Keratinocyte (primary cell): ENCODE data around the gene USE1. TPM values are rescaled to one million over a fixed set of nuclear protein-coding genes. Genes with fewer than 3 reads are reported as not detected.

Source experiments
- DNase-seq: peaks from one replicate; pipeline ENCODE4 v3.0.0-alpha.2; 2011; ENCODE audit warnings: low read depth, missing footprints, low spot score
- FAIRE-seq: peaks from 2 replicates; lab custom pipeline; 2011; peaks lifted over from hg19 to GRCh38; lab: Jason Lieb, UNC
- H2AFZ ChIP-seq: 2 replicates; pipeline ENCODE4 v1.6.0; 2012; ENCODE audit warnings: low read length, control low read depth, inconsistent platforms; ENCODE audit not compliant: control insufficient read depth
- H3K27ac ChIP-seq: 2 replicates; pipeline ENCODE4 v1.5.1; 2011; ENCODE audit warnings: low read length; ENCODE audit not compliant: control insufficient read depth, insufficient read depth
- H3K27me3 ChIP-seq: 3 replicates; pipeline ENCODE4 v1.6.0; 2011; ENCODE audit warnings: low read length; ENCODE audit not compliant: control insufficient read depth, insufficient read depth; ENCODE audit errors: extremely low read depth
- H3K36me3 ChIP-seq, 2 experiments: 2 replicates in 1 of 2; 3 replicates in 1 of 2; pipeline ENCODE4 v1.5.1; 2011; ENCODE audit warnings: low read length in 2 of 2, mild to moderate bottlenecking in 1 of 2; ENCODE audit not compliant: control insufficient read depth in 2 of 2, insufficient read depth in 2 of 2; ENCODE audit errors: extremely low read depth in 1 of 2
- H3K4me1 ChIP-seq: 3 replicates; pipeline ENCODE4 v1.5.1; 2011; ENCODE audit warnings: low read length; ENCODE audit not compliant: control insufficient read depth, insufficient read depth; ENCODE audit errors: extremely low read depth
- H3K4me2 ChIP-seq: 3 replicates; pipeline ENCODE4 v1.6.0; 2011; ENCODE audit warnings: low read depth, low read length; ENCODE audit not compliant: control insufficient read depth, insufficient read depth; ENCODE audit errors: extremely low read depth
- H3K4me3 ChIP-seq, 3 experiments: fragments of 200-600 bp in 1 of 3; sonication (generic) in 1 of 3; 2 replicates in 2 of 3; 3 replicates in 1 of 3; pipeline ENCODE4 v1.5.1; 2011 to 2016; ENCODE audit warnings: low read length in 3 of 3, mild to moderate bottlenecking in 3 of 3, control low read depth in 2 of 3, inconsistent platforms in 1 of 3, low read depth in 1 of 3, mixed read lengths in 1 of 3, mixed run types in 1 of 3, moderate library complexity in 1 of 3; ENCODE audit not compliant: control insufficient read depth in 2 of 3, insufficient read depth in 2 of 3; ENCODE audit errors: extremely low read depth in 1 of 3
- H3K79me2 ChIP-seq: 2 replicates; pipeline ENCODE4 v1.6.0; 2012; ENCODE audit warnings: low read length; ENCODE audit not compliant: control insufficient read depth, insufficient read depth
- H3K9ac ChIP-seq: 3 replicates; pipeline ENCODE4 v1.6.0; 2011; ENCODE audit warnings: low read length; ENCODE audit not compliant: control insufficient read depth, insufficient read depth; ENCODE audit errors: extremely low read depth
- H3K9me1 ChIP-seq: 3 replicates; pipeline ENCODE4 v1.6.0; 2011; ENCODE audit warnings: low read length; ENCODE audit not compliant: control insufficient read depth, insufficient read depth; ENCODE audit errors: extremely low read depth
- H3K9me3 ChIP-seq: 2 replicates; pipeline ENCODE4 v1.5.1; 2012; ENCODE audit warnings: low read depth, low read length; ENCODE audit not compliant: control insufficient read depth
- H4K20me1 ChIP-seq: 3 replicates; pipeline ENCODE4 v1.6.0; 2011; ENCODE audit warnings: low read length; ENCODE audit not compliant: control insufficient read depth, insufficient read depth; ENCODE audit errors: extremely low read depth
- EZH2 ChIP-seq: IDR thresholded peaks from one replicate; pipeline ENCODE4 v1.6.1; 2012; ENCODE audit warnings: inconsistent platforms, mild to moderate bottlenecking, low read length, moderate library complexity
- dilution Hi-C: fragments of 300-500 bp; cut with MboI; formaldehyde crosslinking; loops from one replicate; pipeline ENCODE4 v1.7.0; 2020; ENCODE audit warnings: low sequenced_read_pairs; ENCODE audit not compliant: extremely low pct_ligation_motif_present
- polyA plus RNA-seq, 5 experiments: library from polyadenylated mRNA; depleted of rRNA in 3 of 5; stranded (reverse) in 3 of 5; stranded (forward) in 1 of 5; unstranded in 1 of 5; fragments of >200 nt; gene quantifications; 1 replicate in 1 of 5; 2 replicates in 3 of 5; 3 replicates in 1 of 5; pipeline versions ENCODE4 v1.2.1 to v1.2.3, GENCODE V29; 2011 to 2012; ENCODE audit warnings: missing spikeins in 2 of 5, low read depth in 1 of 5, low replicate concordance in 1 of 5
- TF ChIP-seq, protein P1 (sequence below), 3 experiments: IDR thresholded peaks in 1 of 3; conservative IDR thresholded peaks in 1 of 3; optimal IDR thresholded peaks in 1 of 3; 2 replicates in 2 of 3; 3 replicates in 1 of 3; pipeline versions ENCODE3 to v1.5.1; 2011; ENCODE audit warnings: low read length in 3 of 3, mild to moderate bottlenecking in 3 of 3, moderate library complexity in 2 of 3, control low read depth in 1 of 3, inconsistent platforms in 1 of 3; ENCODE audit not compliant: insufficient read depth in 2 of 3; ENCODE audit errors: extremely low read depth in 1 of 3

Gene USE1
- polyA plus RNA-seq, 1 donor (not counting 4 experiments of a cell fraction or from before 2014, with no cell fraction given), result 18.0 TPM

DNA sequence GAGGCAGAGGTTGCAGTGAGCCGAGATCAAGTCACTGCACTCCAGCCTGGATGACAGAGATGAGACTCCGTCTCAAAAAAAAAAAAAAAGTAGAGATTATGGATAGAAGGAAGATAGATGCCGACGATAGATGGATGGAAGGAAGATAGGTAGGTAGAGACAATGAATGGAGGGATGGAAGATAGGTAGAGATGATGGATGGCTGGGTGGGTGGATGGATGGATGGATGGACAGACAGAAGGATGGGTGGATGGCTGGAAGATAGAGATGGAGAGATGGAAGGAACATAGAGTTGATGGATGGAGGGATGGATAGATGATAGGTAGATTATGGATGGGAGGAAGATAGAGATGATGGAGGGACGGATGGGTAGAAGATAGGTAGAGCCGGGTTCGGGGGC is 18.5 kb upstream of the USE1 start:
- H3K9ac ChIP-seq, result no peak overlapping the region
- dilution Hi-C loops, result no loop called here
- no peaks in the 10 kb centered on the region for H3K9me3 ChIP-seq
- H4K20me1 ChIP-seq, result no peaks in the 10 kb centered on the region
- no peaks in the 10 kb centered on the region for H3K79me2 ChIP-seq
- FAIRE-seq (no peak), DNase-seq (no peak)
- no peak overlapping the region for H3K4me2 ChIP-seq
- H3K27me3 ChIP-seq, result no peaks in the 10 kb centered on the region
- H2AFZ ChIP-seq, result no peak overlapping the region
- H3K4me3 ChIP-seq, result no peak overlapping the region
- no peaks in the 10 kb centered on the region for H3K9me1 ChIP-seq
- no peak for TF ChIP-seq EZH2
- TF ChIP-seq, protein P1, sequence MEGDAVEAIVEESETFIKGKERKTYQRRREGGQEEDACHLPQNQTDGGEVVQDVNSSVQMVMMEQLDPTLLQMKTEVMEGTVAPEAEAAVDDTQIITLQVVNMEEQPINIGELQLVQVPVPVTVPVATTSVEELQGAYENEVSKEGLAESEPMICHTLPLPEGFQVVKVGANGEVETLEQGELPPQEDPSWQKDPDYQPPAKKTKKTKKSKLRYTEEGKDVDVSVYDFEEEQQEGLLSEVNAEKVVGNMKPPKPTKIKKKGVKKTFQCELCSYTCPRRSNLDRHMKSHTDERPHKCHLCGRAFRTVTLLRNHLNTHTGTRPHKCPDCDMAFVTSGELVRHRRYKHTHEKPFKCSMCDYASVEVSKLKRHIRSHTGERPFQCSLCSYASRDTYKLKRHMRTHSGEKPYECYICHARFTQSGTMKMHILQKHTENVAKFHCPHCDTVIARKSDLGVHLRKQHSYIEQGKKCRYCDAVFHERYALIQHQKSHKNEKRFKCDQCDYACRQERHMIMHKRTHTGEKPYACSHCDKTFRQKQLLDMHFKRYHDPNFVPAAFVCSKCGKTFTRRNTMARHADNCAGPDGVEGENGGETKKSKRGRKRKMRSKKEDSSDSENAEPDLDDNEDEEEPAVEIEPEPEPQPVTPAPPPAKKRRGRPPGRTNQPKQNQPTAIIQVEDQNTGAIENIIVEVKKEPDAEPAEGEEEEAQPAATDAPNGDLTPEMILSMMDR (optimal IDR thresholded peaks at IDR 0.05 in 1 of 3, IDR thresholded peaks at IDR 0.05 in 1 of 3, conservative IDR thresholded peaks at IDR 0.05 in 1 of 3; ENCODE audit: extremely low read depth in 1 of 3, insufficient read depth in 2 of 3, low read length in 3 of 3), result no peak
- H3K36me3 ChIP-seq, result peaks cover 18 to 27% of the 10 kb centered on the region in 2 experiments
- no peaks in the 10 kb centered on the region for H3K4me1 ChIP-seq
- H3K27ac ChIP-seq, result no peak overlapping the region

DNA sequence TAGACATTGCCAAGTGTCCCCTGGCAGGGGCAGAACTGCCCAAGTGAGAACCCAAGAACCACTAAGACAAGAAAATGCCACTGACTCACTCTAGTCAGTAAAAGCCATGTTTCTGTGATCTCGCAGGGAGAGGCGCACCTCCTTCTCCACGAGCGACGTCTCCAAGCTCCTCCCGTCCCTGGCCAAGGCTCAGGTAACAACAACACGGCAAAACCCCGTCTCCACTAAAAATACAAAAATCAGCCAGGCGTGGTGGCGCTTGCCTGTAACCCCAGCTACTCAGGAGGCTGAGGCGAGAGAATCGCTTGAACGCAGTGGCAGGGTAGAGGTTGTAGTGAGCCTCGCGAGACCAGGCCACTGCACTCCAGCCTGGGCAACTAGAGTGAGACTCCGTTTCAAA is 17.5 kb upstream of the USE1 start:
- Histone ChIP-seq H3K27me3 (no peaks in the 10 kb centered on the region), H4K20me1 (no peaks in the 10 kb centered on the region), H3K27ac (no peak overlapping the region), H3K4me1 (no peaks in the 10 kb centered on the region), H2AFZ (no peak overlapping the region), H3K4me2 (no peak overlapping the region), H3K79me2 (no peaks in the 10 kb centered on the region), H3K9me3 (no peaks in the 10 kb centered on the region), H3K4me3 (no peak overlapping the region), H3K36me3 (peaks cover 24 to 36% of the 10 kb centered on the region in 2 experiments), H3K9ac (no peak overlapping the region), H3K9me1 (no peaks in the 10 kb centered on the region)
- dilution Hi-C loops, result no loop called here
- no peak for FAIRE-seq
- TF ChIP-seq EZH2, result no peak
- no peak for DNase-seq

DNA sequence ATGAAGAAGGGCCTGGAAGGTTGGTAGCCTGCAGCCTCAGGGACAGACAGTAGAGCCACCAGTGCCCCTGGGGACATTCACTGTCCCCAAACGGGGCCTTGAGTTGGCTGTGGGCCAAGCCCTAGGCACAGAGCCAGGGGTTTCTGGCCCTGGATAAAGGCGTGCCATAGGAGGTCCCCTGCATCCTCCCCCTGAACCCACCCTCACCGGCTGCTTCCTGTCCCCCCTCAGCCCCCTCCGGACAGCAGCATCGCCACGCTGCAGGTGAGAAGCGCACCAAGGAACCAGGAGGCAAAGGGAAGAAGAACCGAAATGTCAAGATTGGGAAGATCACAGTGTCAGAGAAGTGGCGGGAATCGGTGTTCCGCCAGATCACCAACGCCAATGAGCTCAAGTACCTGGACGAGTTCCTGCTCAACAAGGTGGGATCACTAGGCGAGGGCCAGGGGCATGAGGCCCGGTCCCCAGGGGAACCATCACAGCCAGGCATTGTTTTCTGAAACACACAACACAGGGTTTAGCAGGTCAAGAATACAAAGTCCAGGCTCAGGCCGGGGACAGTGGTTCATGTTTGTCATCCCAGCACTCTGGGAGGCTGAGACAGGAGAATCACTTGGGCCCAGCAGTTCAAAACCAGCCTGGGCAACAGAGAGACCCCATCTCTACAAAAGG is 14.6 kb upstream of the USE1 start:
- dilution Hi-C loops, result no loop called here
- FAIRE-seq (no peak), DNase-seq (no peak)
- Histone ChIP-seq H3K9me1 (no peaks in the 10 kb centered on the region), H3K9ac (no peak overlapping the region), H3K4me2 (no peak overlapping the region), H4K20me1 (no peaks in the 10 kb centered on the region), H3K4me3 (no peak overlapping the region), H3K79me2 (no peaks in the 10 kb centered on the region), H3K9me3 (no peaks in the 10 kb centered on the region), H3K4me1 (no peaks in the 10 kb centered on the region), H3K27me3 (no peaks in the 10 kb centered on the region), H3K27ac (no peak overlapping the region), H2AFZ (no peak overlapping the region), H3K36me3 (peaks cover 25 to 29% of the 10 kb centered on the region in 2 experiments)
- TF ChIP-seq, protein P1 (optimal IDR thresholded peaks at IDR 0.05 in 1 of 3, IDR thresholded peaks at IDR 0.05 in 1 of 3, conservative IDR thresholded peaks at IDR 0.05 in 1 of 3; ENCODE audit: extremely low read depth in 1 of 3, insufficient read depth in 2 of 3, low read length in 3 of 3), result no peak
- TF ChIP-seq EZH2, result no peak
